Measurements from ENCODE around the gene DNMT1.
"Not testable (repeated sequence)": the region's sequence is repeated elsewhere in the genome, so short reads cannot be mapped to it uniquely, and the experiment has no call there.

Gene DNMT1

GRCh38 chr19:10198889-10199644 lies 4.3 kb upstream of the DNMT1 start:
- H3K23ac ChIP-seq (ENCODE audit: low read length); H3K27ac ChIP-seq (ENCODE audit: low read depth, low read length); H3K9ac ChIP-seq (ENCODE audit: low read length); H3K18ac ChIP-seq (ENCODE audit: low read length); H2BK15ac ChIP-seq (replicated peaks; ENCODE audit: low read depth); H3K4me3 ChIP-seq (ENCODE audit: low read length); DNase-seq; H3K56ac ChIP-seq (ENCODE audit: low read length); H4K8ac ChIP-seq (ENCODE audit: low read depth, low read length); H3K36me3 ChIP-seq (ENCODE audit: control insufficient read depth, insufficient read depth, low read length); H4K5ac ChIP-seq (ENCODE audit: low read length); H3K79me2 ChIP-seq (ENCODE audit: control insufficient read depth, insufficient read depth, low read length); H3K27me3 ChIP-seq (ENCODE audit: insufficient read depth, low read length, poor library complexity); H3K4ac ChIP-seq (ENCODE audit: low read depth, low read length); H3K4me1 ChIP-seq (ENCODE audit: control insufficient read depth, low read depth, low read length); H2AK5ac ChIP-seq (ENCODE audit: low read length); H2BK120ac ChIP-seq (ENCODE audit: low read depth, low read length); H2BK5ac ChIP-seq (ENCODE audit: low read length); H3K4me2 ChIP-seq (ENCODE audit: low read length); H3K79me1 ChIP-seq (ENCODE audit: low read length): not testable (repeated sequence)
- WGBS (ENCODE audit: extremely low coverage, insufficient coverage, low lambda C conversion rate), result no CpG with 5 or more reads among the region's 11 CpGs

GRCh38 chr19:10195199-10195519 lies 406 bp upstream of the DNMT1 start:
- peak overlapping the region; percentile 41 for H3K4me2 ChIP-seq (ENCODE audit: low read length)
- H2AK5ac ChIP-seq (ENCODE audit: low read length), result no peak overlapping the region
- no peak overlapping the region for H3K18ac ChIP-seq (ENCODE audit: low read length)
- peak overlapping the region; percentile 56 for H3K9ac ChIP-seq (ENCODE audit: low read length)
- H3K27me3 ChIP-seq (ENCODE audit: insufficient read depth, low read length, poor library complexity), result no peaks in the 10 kb centered on the region
- H3K79me2 ChIP-seq (ENCODE audit: control insufficient read depth, insufficient read depth, low read length), result peaks cover 39% of the 10 kb centered on the region
- no peak overlapping the region for H2BK120ac ChIP-seq (ENCODE audit: low read depth, low read length)
- H3K27ac ChIP-seq (ENCODE audit: low read depth, low read length), result no peak overlapping the region
- peak overlapping the region; percentile 28 for H3K56ac ChIP-seq (ENCODE audit: low read length)
- no peaks in the 10 kb centered on the region for H3K36me3 ChIP-seq (ENCODE audit: control insufficient read depth, insufficient read depth, low read length)
- no peak overlapping the region for H2BK5ac ChIP-seq (ENCODE audit: low read length)
- H3K23ac ChIP-seq (ENCODE audit: low read length), result no peak overlapping the region
- no CpG with 5 or more reads among the region's 6 CpGs for WGBS (ENCODE audit: extremely low coverage, insufficient coverage, low lambda C conversion rate)
- H2BK15ac ChIP-seq (replicated peaks; ENCODE audit: low read depth), result no peak overlapping the region
- H4K5ac ChIP-seq (ENCODE audit: low read length), result no peak overlapping the region
- H3K4ac ChIP-seq (ENCODE audit: low read depth, low read length), result no peak overlapping the region
- no peaks in the 10 kb centered on the region for H3K4me1 ChIP-seq (ENCODE audit: control insufficient read depth, low read depth, low read length)
- no peak overlapping the region for H4K8ac ChIP-seq (ENCODE audit: low read depth, low read length)
- DNase-seq, result no peak
- H3K4me3 ChIP-seq (ENCODE audit: low read length), result peak overlapping the region; percentile 5
- peaks cover 2% of the 10 kb centered on the region for H3K79me1 ChIP-seq (ENCODE audit: low read length)

GRCh38 chr19:10193790-10194499 lies 808 bp downstream of the DNMT1 start:
- Histone ChIP-seq H4K8ac (ENCODE audit: low read depth, low read length) (no peak overlapping the region), H3K79me1 (ENCODE audit: low read length) (peaks cover 8% of the 10 kb centered on the region), H3K4me3 (ENCODE audit: low read length) (peak overlapping the region; percentile 44), H3K56ac (ENCODE audit: low read length) (peak overlapping the region; percentile 95), H3K27me3 (ENCODE audit: insufficient read depth, low read length, poor library complexity) (no peaks in the 10 kb centered on the region), H3K4me2 (ENCODE audit: low read length) (peak overlapping the region; percentile 56), H3K18ac (ENCODE audit: low read length) (peak overlapping the region; percentile 20), H3K36me3 (ENCODE audit: control insufficient read depth, insufficient read depth, low read length) (no peaks in the 10 kb centered on the region), H3K23ac (ENCODE audit: low read length) (peak overlapping the region; percentile 83), H2AK5ac (ENCODE audit: low read length) (peak overlapping the region; percentile 90), H2BK15ac (replicated peaks; ENCODE audit: low read depth) (no peak overlapping the region), H2BK120ac (ENCODE audit: low read depth, low read length) (no peak overlapping the region), H3K4me1 (ENCODE audit: control insufficient read depth, low read depth, low read length) (no peaks in the 10 kb centered on the region), H4K5ac (ENCODE audit: low read length) (no peak overlapping the region), H3K79me2 (ENCODE audit: control insufficient read depth, insufficient read depth, low read length) (peaks cover 48% of the 10 kb centered on the region), H2BK5ac (ENCODE audit: low read length) (peak overlapping the region; percentile 79), H3K27ac (ENCODE audit: low read depth, low read length) (peak overlapping the region; percentile 28), H3K9ac (ENCODE audit: low read length) (peak overlapping the region; percentile 98), H3K4ac (ENCODE audit: low read depth, low read length) (peak overlapping the region; percentile 78)
- peak; percentile 32 for DNase-seq
- no CpG with 5 or more reads among the region's 30 CpGs for WGBS (ENCODE audit: extremely low coverage, insufficient coverage, low lambda C conversion rate)

- no CpG with 5 or more reads among the region's 6 CpGs for WGBS (ENCODE audit: extremely low coverage, insufficient coverage, low lambda C conversion rate)
- Histone ChIP-seq H3K79me1 (ENCODE audit: low read length) (peaks cover 8% of the 10 kb centered on the region), H3K4ac (ENCODE audit: low read depth, low read length) (no peak overlapping the region), H2BK120ac (ENCODE audit: low read depth, low read length) (no peak overlapping the region), H4K5ac (ENCODE audit: low read length) (no peak overlapping the region), H2BK15ac (replicated peaks; ENCODE audit: low read depth) (no peak overlapping the region), H4K8ac (ENCODE audit: low read depth, low read length) (no peak overlapping the region), H3K23ac (ENCODE audit: low read length) (no peak overlapping the region), H3K27ac (ENCODE audit: low read depth, low read length) (no peak overlapping the region), H3K4me1 (ENCODE audit: control insufficient read depth, low read depth, low read length) (no peaks in the 10 kb centered on the region), H3K36me3 (ENCODE audit: control insufficient read depth, insufficient read depth, low read length) (no peaks in the 10 kb centered on the region), H3K56ac (ENCODE audit: low read length) (peak overlapping the region; percentile 95), H3K9ac (ENCODE audit: low read length) (peak overlapping the region; percentile 98), H3K18ac (ENCODE audit: low read length) (no peak overlapping the region), H3K27me3 (ENCODE audit: insufficient read depth, low read length, poor library complexity) (no peaks in the 10 kb centered on the region), H3K4me3 (ENCODE audit: low read length) (no peak overlapping the region), H2AK5ac (ENCODE audit: low read length) (no peak overlapping the region), H2BK5ac (ENCODE audit: low read length) (no peak overlapping the region), H3K79me2 (ENCODE audit: control insufficient read depth, insufficient read depth, low read length) (peaks cover 58% of the 10 kb centered on the region), H3K4me2 (ENCODE audit: low read length) (no peak overlapping the region)
- no peak for DNase-seq
These were observed 1.8 kb downstream of the DNMT1 start for GRCh38 chr19:10192922-10193321.

GRCh38 chr19:10191347-10191746 lies 3.4 kb downstream of the DNMT1 start:
- H3K18ac ChIP-seq (ENCODE audit: low read length), result no peak overlapping the region
- H3K36me3 ChIP-seq (ENCODE audit: control insufficient read depth, insufficient read depth, low read length), result no peaks in the 10 kb centered on the region
- H3K79me2 ChIP-seq (ENCODE audit: control insufficient read depth, insufficient read depth, low read length), result peaks cover 72% of the 10 kb centered on the region
- no peak overlapping the region for H2BK120ac ChIP-seq (ENCODE audit: low read depth, low read length)
- H4K5ac ChIP-seq (ENCODE audit: low read length), result no peak overlapping the region
- no peaks in the 10 kb centered on the region for H3K4me1 ChIP-seq (ENCODE audit: control insufficient read depth, low read depth, low read length)
- H3K27ac ChIP-seq (ENCODE audit: low read depth, low read length), result no peak overlapping the region
- H4K8ac ChIP-seq (ENCODE audit: low read depth, low read length), result no peak overlapping the region
- no CpG with 5 or more reads among the region's 2 CpGs for WGBS (ENCODE audit: extremely low coverage, insufficient coverage, low lambda C conversion rate)
- peaks cover 8% of the 10 kb centered on the region for H3K79me1 ChIP-seq (ENCODE audit: low read length)
- H2BK15ac ChIP-seq (replicated peaks; ENCODE audit: low read depth), result no peak overlapping the region
- H3K23ac ChIP-seq (ENCODE audit: low read length), result no peak overlapping the region
- no peaks in the 10 kb centered on the region for H3K27me3 ChIP-seq (ENCODE audit: insufficient read depth, low read length, poor library complexity)
- H3K9ac ChIP-seq (ENCODE audit: low read length), result no peak overlapping the region
- no peak overlapping the region for H2BK5ac ChIP-seq (ENCODE audit: low read length)
- H3K4me2 ChIP-seq (ENCODE audit: low read length), result no peak overlapping the region
- no peak for DNase-seq
- no peak overlapping the region for H2AK5ac ChIP-seq (ENCODE audit: low read length)
- H3K4me3 ChIP-seq (ENCODE audit: low read length), result no peak overlapping the region
- H3K56ac ChIP-seq (ENCODE audit: low read length), result no peak overlapping the region
- no peak overlapping the region for H3K4ac ChIP-seq (ENCODE audit: low read depth, low read length)

Data from mesendoderm (in vitro differentiated cells).